ENCODE results near the gene MAPK11.

The MAPK11 gene

GRCh38 chr22:50215297-50216054, 54.7 kb downstream of the MAPK11 start:
- DNase-seq (ENCODE audit: low read depth), result no peak
- no peak for TF ChIP-seq CTCF (IDR thresholded peaks at IDR 0.05; ENCODE audit: low read depth, low read length, missing control alignments)
- H3K4me3 ChIP-seq (ENCODE audit: low read depth, low read length), result no peak overlapping the region
